K562 (cell line): Measurements from ENCODE around the gene PCSK6.

ENCODE experiments used
- CTCF ChIP-seq, 3 experiments: IDR thresholded peaks in 2 of 3; conservative IDR thresholded peaks in 1 of 3; 2 replicates each; pipeline ENCODE4 v1.5.1; 2011 to 2012; ENCODE audit warnings: low read length in 3 of 3, mild to moderate bottlenecking in 3 of 3, control low read depth in 2 of 3, improper control_type of control experiment in 1 of 3, inconsistent platforms in 1 of 3, low read depth in 1 of 3, mixed read lengths in 1 of 3, moderate library complexity in 1 of 3; ENCODE audit not compliant: insufficient read depth in 2 of 3
- EGR1 ChIP-seq: fragments of 450-650 bp; conservative IDR thresholded peaks from 2 replicates; pipeline ENCODE4 v1.6.1; 2017; ENCODE audit warnings: mild to moderate bottlenecking
- HDAC3 ChIP-seq: fragments of 450-650 bp; IDR thresholded peaks from 2 replicates; pipeline ENCODE4 v1.6.1; 2018; ENCODE audit warnings: borderline replicate concordance, mild to moderate bottlenecking, moderate library complexity; ENCODE audit not compliant: partially characterized antibody
- MEF2A ChIP-seq: IDR thresholded peaks from 2 replicates; pipeline ENCODE4 v1.6.1; 2011; ENCODE audit warnings: low read depth, mild to moderate bottlenecking, low read length, moderate library complexity; ENCODE audit not compliant: control insufficient read depth
- MYNN ChIP-seq, 2 experiments: sonication (generic); formaldehyde crosslinking in 1 of 2; IDR thresholded peaks; 2 replicates each; pipeline versions ENCODE4 v1.5.0 to v1.6.1; 2016 to 2020; ENCODE audit warnings: antibody characterized with exemption in 1 of 2, missing genetic modification reagents in 1 of 2
- PPARD ChIP-seq: fragments of 250-450 bp; sonication (Bioruptor Pico); IDR thresholded peaks from 2 replicates; pipeline ENCODE4 v1.8.0; 2022; ENCODE audit warnings: inconsistent platforms, mild to moderate bottlenecking, moderate library complexity
- REST ChIP-seq, 2 experiments: fragments of 450-650 bp; formaldehyde crosslinking in 1 of 2; IDR thresholded peaks; 2 replicates each; pipeline versions ENCODE4 v1.4.0 to v1.6.1; 2014 to 2020; ENCODE audit warnings: mild to moderate bottlenecking in 2 of 2, borderline replicate concordance in 1 of 2, low read depth in 1 of 2
- SMAD1 ChIP-seq: fragments of 150-350 bp; IDR thresholded peaks from 2 replicates; pipeline ENCODE4 v1.6.1; 2014; ENCODE audit warnings: low read length, low read depth; ENCODE audit not compliant: partially characterized antibody
- SMAD3 ChIP-seq: fragments of 450-650 bp; formaldehyde crosslinking; conservative IDR thresholded peaks from 2 replicates; pipeline ENCODE4 v1.4.0; 2020; ENCODE audit warnings: mild to moderate bottlenecking
- YY1 ChIP-seq, 3 experiments: IDR thresholded peaks; 2 replicates each; pipeline ENCODE4 v1.6.1; 2011; ENCODE audit warnings: low read length in 2 of 3, mild to moderate bottlenecking in 2 of 3, moderate library complexity in 2 of 3, borderline replicate concordance in 1 of 3, control low read depth in 1 of 3, low read depth in 1 of 3; ENCODE audit not compliant: insufficient read depth in 3 of 3, insufficient replicate concordance in 2 of 3, control insufficient read depth in 1 of 3, insufficient read length in 1 of 3; ENCODE audit errors: extremely low read depth in 1 of 3
- ZNF75A ChIP-seq: fragments of 450-650 bp; formaldehyde crosslinking; IDR thresholded peaks from 2 replicates; pipeline ENCODE4 v1.4.0; 2020; ENCODE audit warnings: mild to moderate bottlenecking

GRCh38 chr15:101342056-101342455 is 147.5 kb downstream of the PCSK6 start:
- no peak for TF ChIP-seq REST (IDR thresholded peaks at IDR 0.05; ENCODE audit: borderline replicate concordance)
- no peak for TF ChIP-seq REST (CRISPR knock-in tag; IDR thresholded peaks at IDR 0.05; ENCODE audit: low read depth)
- TF ChIP-seq EGR1 = no peak
- no peak for TF ChIP-seq ZNF75A (CRISPR knock-in tag)
- no peak for TF ChIP-seq MYNN (IDR thresholded peaks at IDR 0.05)
- no peak for TF ChIP-seq MYNN (CRISPR knock-in tag; IDR thresholded peaks at IDR 0.05)
- no peak for TF ChIP-seq SMAD1
- no peak for TF ChIP-seq CTCF (IDR thresholded peaks at IDR 0.05 in 2 of 3, conservative IDR thresholded peaks at IDR 0.05 in 1 of 3; ENCODE audit: insufficient read depth in 2 of 3, low read depth in 1 of 3, low read length in 3 of 3)
- TF ChIP-seq MEF2A = no peak
- TF ChIP-seq SMAD3 = no peak
- TF ChIP-seq PPARD (CRISPR knock-in tag) = no peak
- no peak for TF ChIP-seq YY1 (IDR thresholded peaks at IDR 0.05; ENCODE audit: borderline replicate concordance in 1 of 3, control insufficient read depth in 1 of 3, extremely low read depth in 1 of 3, insufficient read depth in 3 of 3, insufficient read length in 1 of 3, insufficient replicate concordance in 2 of 3, low read depth in 1 of 3, low read length in 2 of 3)
- no peak for TF ChIP-seq HDAC3
